ENCODE results near the gene TEKT1. TPM values are rescaled to one million over a fixed set of nuclear protein-coding genes. Genes with fewer than 3 reads are reported as not detected.

TEKT1 gene
- total RNA-seq, 2 experiments from 2014 or later: not detected

GRCh38 chr17:6800422-6801027 lies 31.0 kb downstream of the TEKT1 start:
- Histone ChIP-seq H4K20me1 (ENCODE audit: insufficient read depth, low read length) (no peaks in the 10 kb centered on the region), H3K4me2 (ENCODE audit: low read length) (no peak overlapping the region), H3K9me2 (ENCODE audit: insufficient read depth, low read length) (no peaks in the 10 kb centered on the region), H3K4me1 (ENCODE audit: insufficient read depth, low read length, poor library complexity, severe bottlenecking) (no peaks in the 10 kb centered on the region), H3K4me3 (ENCODE audit: low read depth, low read length, poor library complexity, severe bottlenecking) (no peak overlapping the region), H3K36me3 (ENCODE audit: insufficient read depth, low read length) (no peaks in the 10 kb centered on the region), H2AFZ (ENCODE audit: low read length) (no peak overlapping the region), H3K27ac (ENCODE audit: low read depth, low read length, poor library complexity, severe bottlenecking) (no peak overlapping the region), H3K9me3 (ENCODE audit: low read length) (no peaks in the 10 kb centered on the region), H3K79me2 (ENCODE audit: insufficient read depth, low read depth, low read length) (no peaks in the 10 kb centered on the region)
- ChIA-PET POLR2A (no interaction called here), CTCF (ENCODE audit: unreplicated experiment) (no interaction called here)
- BruUV-seq (replicated peaks): no TSS peak
- intact Hi-C loops (cut with micrococcal nuclease; ENCODE audit: unreplicated experiment): no loop called here
- no peak for TF ChIP-seq EZH2phosphoT487 (IDR thresholded peaks at IDR 0.05; ENCODE audit: borderline replicate concordance, low read depth, low read length)
- TF ChIP-seq, protein P1, sequence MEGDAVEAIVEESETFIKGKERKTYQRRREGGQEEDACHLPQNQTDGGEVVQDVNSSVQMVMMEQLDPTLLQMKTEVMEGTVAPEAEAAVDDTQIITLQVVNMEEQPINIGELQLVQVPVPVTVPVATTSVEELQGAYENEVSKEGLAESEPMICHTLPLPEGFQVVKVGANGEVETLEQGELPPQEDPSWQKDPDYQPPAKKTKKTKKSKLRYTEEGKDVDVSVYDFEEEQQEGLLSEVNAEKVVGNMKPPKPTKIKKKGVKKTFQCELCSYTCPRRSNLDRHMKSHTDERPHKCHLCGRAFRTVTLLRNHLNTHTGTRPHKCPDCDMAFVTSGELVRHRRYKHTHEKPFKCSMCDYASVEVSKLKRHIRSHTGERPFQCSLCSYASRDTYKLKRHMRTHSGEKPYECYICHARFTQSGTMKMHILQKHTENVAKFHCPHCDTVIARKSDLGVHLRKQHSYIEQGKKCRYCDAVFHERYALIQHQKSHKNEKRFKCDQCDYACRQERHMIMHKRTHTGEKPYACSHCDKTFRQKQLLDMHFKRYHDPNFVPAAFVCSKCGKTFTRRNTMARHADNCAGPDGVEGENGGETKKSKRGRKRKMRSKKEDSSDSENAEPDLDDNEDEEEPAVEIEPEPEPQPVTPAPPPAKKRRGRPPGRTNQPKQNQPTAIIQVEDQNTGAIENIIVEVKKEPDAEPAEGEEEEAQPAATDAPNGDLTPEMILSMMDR (conservative IDR thresholded peaks at IDR 0.05; ENCODE audit: low read length): no peak
- DNase-seq (ENCODE audit: low spot score): no peak

- Histone ChIP-seq H2AFZ (ENCODE audit: low read length) (no peak overlapping the region), H3K27ac (ENCODE audit: low read depth, low read length, poor library complexity, severe bottlenecking) (no peak overlapping the region), H3K36me3 (ENCODE audit: insufficient read depth, low read length) (no peaks in the 10 kb centered on the region), H3K9me2 (ENCODE audit: insufficient read depth, low read length) (no peaks in the 10 kb centered on the region), H3K4me2 (ENCODE audit: low read length) (no peak overlapping the region), H3K4me3 (ENCODE audit: low read depth, low read length, poor library complexity, severe bottlenecking) (no peak overlapping the region), H4K20me1 (ENCODE audit: insufficient read depth, low read length) (no peaks in the 10 kb centered on the region), H3K79me2 (ENCODE audit: insufficient read depth, low read depth, low read length) (no peaks in the 10 kb centered on the region), H3K9me3 (ENCODE audit: low read length) (no peaks in the 10 kb centered on the region), H3K4me1 (ENCODE audit: insufficient read depth, low read length, poor library complexity, severe bottlenecking) (no peaks in the 10 kb centered on the region)
- DNase-seq (ENCODE audit: low spot score): no peak
- no TSS peak for BruUV-seq (replicated peaks)
- no peak for TF ChIP-seq EZH2phosphoT487 (IDR thresholded peaks at IDR 0.05; ENCODE audit: borderline replicate concordance, low read depth, low read length)
- TF ChIP-seq, protein P1 (conservative IDR thresholded peaks at IDR 0.05; ENCODE audit: low read length): no peak
- ChIA-PET POLR2A (no interaction called here), CTCF (ENCODE audit: unreplicated experiment) (no interaction called here)
- intact Hi-C loops (cut with micrococcal nuclease; ENCODE audit: unreplicated experiment): no loop called here
These were observed 31.8 kb downstream of the TEKT1 start for GRCh38 chr17:6799738-6800137.

- Histone ChIP-seq H3K4me2 (ENCODE audit: low read length) (no peak overlapping the region), H3K4me3 (ENCODE audit: low read depth, low read length, poor library complexity, severe bottlenecking) (no peak overlapping the region), H3K79me2 (ENCODE audit: insufficient read depth, low read depth, low read length) (no peaks in the 10 kb centered on the region), H3K36me3 (ENCODE audit: insufficient read depth, low read length) (no peaks in the 10 kb centered on the region), H3K4me1 (ENCODE audit: insufficient read depth, low read length, poor library complexity, severe bottlenecking) (no peaks in the 10 kb centered on the region), H3K9me2 (ENCODE audit: insufficient read depth, low read length) (no peaks in the 10 kb centered on the region), H3K27ac (ENCODE audit: low read depth, low read length, poor library complexity, severe bottlenecking) (no peak overlapping the region), H3K9me3 (ENCODE audit: low read length) (no peaks in the 10 kb centered on the region), H2AFZ (ENCODE audit: low read length) (no peak overlapping the region), H4K20me1 (ENCODE audit: insufficient read depth, low read length) (no peaks in the 10 kb centered on the region)
- CTCF ChIA-PET (ENCODE audit: unreplicated experiment): no interaction called here
- BruUV-seq (replicated peaks): no TSS peak
- TF ChIP-seq EZH2phosphoT487 (IDR thresholded peaks at IDR 0.05; ENCODE audit: borderline replicate concordance, low read depth, low read length): no peak
- TF ChIP-seq, protein P1 (conservative IDR thresholded peaks at IDR 0.05; ENCODE audit: low read length): no peak
- POLR2A ChIA-PET: no interaction called here
- DNase-seq (ENCODE audit: low spot score): no peak
- intact Hi-C loops (cut with micrococcal nuclease; ENCODE audit: unreplicated experiment): no loop called here
These were observed 33.7 kb downstream of the TEKT1 start for GRCh38 chr17:6797718-6798351.

Measured in OCI-LY7 (cell line).